NCI-H460 (cell line): Measurements from ENCODE around the gene ANKRD61. TPM values are rescaled to one million over a fixed set of nuclear protein-coding genes. Genes with fewer than 3 reads are reported as not detected.
"Not testable (repeated sequence)": the region's sequence is repeated elsewhere in the genome, so short reads cannot be mapped to it uniquely, and the experiment has no call there.

ENCODE experiments used
- DNase-seq: peaks from one replicate; pipeline ENCODE4 v3.0.0-alpha.2; 2016; ENCODE audit warnings: low read depth; ENCODE audit errors: extremely low read depth
- small RNA-seq, 2 experiments: library from RNA; depleted of rRNA; stranded (forward); fragments of <200 nt; gene quantifications; one replicate each; pipeline ENCODE3, GENCODE V24; 2014
- total RNA-seq: library from RNA; depleted of rRNA; stranded (reverse); fragments of >200 nt; shearing (Covaris generic); gene quantifications from 2 replicates; pipeline ENCODE4 v1.2.3, GENCODE V29; 2014; rRNA removed

Gene ANKRD61
- total RNA-seq, 1 experiment from 2014 or later: 0.72 TPM

- no peak for DNase-seq
Observed at GRCh38 chr7:6028563-6028962, 2.6 kb upstream of the ANKRD61 start.

- DNase-seq: no peak
Observed at GRCh38 chr7:6031567-6031966, 391 bp downstream of the ANKRD61 start.

- no peak for DNase-seq
Observed at GRCh38 chr7:6032167-6032566, 991 bp downstream of the ANKRD61 start.

- DNase-seq: no peak
Observed at GRCh38 chr7:6032641-6033040, 1.5 kb downstream of the ANKRD61 start.

- DNase-seq: no peak
Observed at GRCh38 chr7:6035165-6035564, 4.0 kb downstream of the ANKRD61 start.

- DNase-seq: no peak
Observed at GRCh38 chr7:6035686-6036085, 4.5 kb downstream of the ANKRD61 start.

GRCh38 chr7:6049780-6050179 lies 18.6 kb downstream of the ANKRD61 start:
- DNase-seq: no peak

- DNase-seq: not testable (repeated sequence)
Observed at GRCh38 chr7:6051185-6051584, 20.0 kb downstream of the ANKRD61 start.

- no peak for DNase-seq
Observed at GRCh38 chr7:6056616-6057015, 25.4 kb downstream of the ANKRD61 start.

GRCh38 chr7:6057316-6058129 lies 26.3 kb downstream of the ANKRD61 start:
- DNase-seq: no peak

GRCh38 chr7:6059941-6060340 lies 28.8 kb downstream of the ANKRD61 start:
- DNase-seq: not testable (repeated sequence)

- no peak for DNase-seq
Observed at GRCh38 chr7:6071406-6071805, 40.2 kb downstream of the ANKRD61 start.

- DNase-seq: no peak
Observed at GRCh38 chr7:6074612-6075380, 43.6 kb downstream of the ANKRD61 start.

- DNase-seq: no peak
Observed at GRCh38 chr7:6078548-6078947, 47.4 kb downstream of the ANKRD61 start.

- not testable (repeated sequence) for DNase-seq
Observed at GRCh38 chr7:6083047-6083446, 51.9 kb downstream of the ANKRD61 start.

Small RNA genes lying within 50 kb of the gene (small RNA-seq; reads per million reads assigned to genes)
- gene RF00019 (0 reads per million in 2 experiments), gene RNU6-218P (0 reads per million in 2 experiments), gene SNORA80D (3.1 to 6.8 reads per million in 2 experiments)

Other genes starting within 250 kb of the ANKRD61 start
- 26.0 and 30.6 TPM in 2 replicates for gene RNF216, start 249.7 kb upstream of the ANKRD61 start, total RNA-seq
- gene OCM, start 150.6 kb upstream of the ANKRD61 start, total RNA-seq: not detected in 2 replicates
- gene CCZ1, start 132.6 kb upstream of the ANKRD61 start, total RNA-seq: 80.0 and 87.6 TPM in 2 replicates
- gene RSPH10B, start 60.7 kb upstream of the ANKRD61 start, total RNA-seq: not detected in 2 replicates
- 20.4 and 24.8 TPM in 2 replicates for gene PMS2, start 22.3 kb upstream of the ANKRD61 start, total RNA-seq
- gene AIMP2, start 22.1 kb upstream of the ANKRD61 start, total RNA-seq: 110 and 134 TPM in 2 replicates
- 108 and 115 TPM in 2 replicates for gene EIF2AK1, start 27.8 kb downstream of the ANKRD61 start, total RNA-seq
- 6.7 and 8.3 TPM in 2 replicates for gene USP42, start 73.6 kb downstream of the ANKRD61 start, total RNA-seq
- gene CYTH3, start 241.2 kb downstream of the ANKRD61 start, total RNA-seq: 10.0 and 12.1 TPM in 2 replicates